GM08714 (cell line): Measurements from ENCODE around the gene DDX51.

ENCODE experiments used
- H3K4me3 ChIP-seq: fragments of 200-500 bp; sonication (Bioruptor generic); 2 replicates; pipeline ENCODE4 v1.5.1; 2014; ENCODE audit warnings: mild to moderate bottlenecking, low read length, inconsistent platforms
- ZNF274 ChIP-seq: IDR thresholded peaks from 2 replicates; pipeline ENCODE4 v1.6.1; 2012; ENCODE audit warnings: mild to moderate bottlenecking, low read depth, low read length

Gene DDX51

DNA sequence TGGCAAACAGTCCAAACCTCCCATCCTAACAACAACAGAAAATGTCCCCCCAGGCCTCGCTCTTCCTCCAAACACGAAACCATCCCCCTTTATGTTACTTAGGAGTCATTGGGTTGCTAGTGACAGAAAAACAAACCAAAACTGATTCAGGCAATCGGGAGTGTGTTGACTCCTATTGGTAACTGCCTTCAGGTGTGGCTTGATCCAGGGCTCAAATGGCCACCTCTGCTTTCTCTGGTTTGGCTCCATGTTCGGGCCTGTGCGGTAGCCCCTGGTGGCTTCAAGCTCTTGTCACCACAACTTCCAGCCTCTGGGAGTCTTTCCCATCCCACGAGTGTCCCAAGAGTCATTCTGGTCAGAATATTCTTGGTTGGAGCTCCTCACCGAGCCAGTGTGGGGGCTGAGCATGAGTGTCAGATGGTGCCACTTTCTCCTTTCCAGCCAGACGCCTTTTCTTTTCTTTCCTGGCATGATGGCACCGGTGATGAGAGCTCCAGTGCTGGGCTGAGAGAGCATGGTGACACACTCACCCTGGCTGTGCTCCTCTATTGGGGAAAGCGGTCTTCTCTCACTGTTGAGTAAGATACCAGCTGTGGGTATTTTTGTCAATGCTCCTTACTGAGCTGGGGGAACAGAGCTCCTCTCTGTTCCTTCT is 38.7 kb upstream of the DDX51 start:
- no peak overlapping the region for H3K4me3 ChIP-seq
- TF ChIP-seq ZNF274 = no peak

DNA sequence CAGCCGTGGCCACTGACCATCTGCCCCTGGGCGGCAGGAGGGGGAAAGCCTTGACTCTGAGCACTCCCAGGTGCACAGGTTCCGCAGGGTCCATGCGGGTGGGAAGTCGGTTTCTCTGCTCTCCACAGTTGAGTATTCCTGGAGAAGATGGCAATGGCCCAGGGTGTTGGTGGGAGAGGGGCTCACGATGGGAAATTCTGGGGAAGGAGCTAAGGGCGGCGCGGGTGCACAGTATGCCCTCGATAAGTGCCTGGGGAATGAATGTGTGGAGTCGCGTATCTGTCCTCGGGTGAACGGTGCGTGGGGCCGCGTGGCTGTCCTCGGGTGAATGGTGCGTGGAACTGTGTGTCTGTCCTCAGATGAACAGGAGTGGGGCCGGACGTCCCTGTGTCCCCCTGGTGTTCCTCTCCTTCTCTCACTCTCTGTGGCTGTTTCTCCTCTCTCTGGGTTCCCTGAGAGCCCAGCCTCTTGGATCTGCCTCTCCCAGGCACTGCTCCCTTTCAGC is 38.1 kb upstream of the DDX51 start:
- H3K4me3 ChIP-seq = no peak overlapping the region
- TF ChIP-seq ZNF274 = no peak

DNA sequence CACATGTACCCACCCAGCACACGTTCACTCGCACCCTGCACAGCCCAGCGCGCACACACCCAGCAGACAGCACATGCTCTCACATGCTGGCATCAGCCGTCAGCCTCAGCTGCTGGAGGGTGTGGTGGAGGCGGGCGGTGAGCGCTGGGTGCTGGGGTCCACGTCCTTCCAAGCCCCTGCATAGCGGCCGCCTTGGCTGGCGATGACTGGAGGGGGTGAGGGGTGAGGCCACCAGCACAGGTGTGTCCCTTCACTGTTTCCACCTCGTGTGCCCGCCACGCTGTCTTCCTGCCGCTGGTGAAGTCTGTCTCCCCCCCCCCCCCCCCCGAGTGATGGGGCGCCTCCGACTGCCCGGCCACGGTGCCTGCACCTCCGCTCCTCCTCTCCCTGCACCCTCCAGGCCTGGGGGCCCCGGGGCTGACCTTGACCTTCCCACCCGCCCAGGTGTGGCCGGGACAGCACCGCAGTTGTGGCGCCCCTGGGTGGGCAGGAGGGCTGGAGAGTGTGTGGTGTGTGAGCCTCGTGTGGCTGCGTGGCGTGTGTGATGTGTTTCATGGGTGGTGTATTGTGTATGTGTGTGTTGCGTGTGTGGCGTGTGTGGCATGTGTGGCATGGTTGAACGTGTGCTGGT is 37.6 kb upstream of the DDX51 start:
- no peak overlapping the region for H3K4me3 ChIP-seq
- TF ChIP-seq ZNF274 = no peak

DNA sequence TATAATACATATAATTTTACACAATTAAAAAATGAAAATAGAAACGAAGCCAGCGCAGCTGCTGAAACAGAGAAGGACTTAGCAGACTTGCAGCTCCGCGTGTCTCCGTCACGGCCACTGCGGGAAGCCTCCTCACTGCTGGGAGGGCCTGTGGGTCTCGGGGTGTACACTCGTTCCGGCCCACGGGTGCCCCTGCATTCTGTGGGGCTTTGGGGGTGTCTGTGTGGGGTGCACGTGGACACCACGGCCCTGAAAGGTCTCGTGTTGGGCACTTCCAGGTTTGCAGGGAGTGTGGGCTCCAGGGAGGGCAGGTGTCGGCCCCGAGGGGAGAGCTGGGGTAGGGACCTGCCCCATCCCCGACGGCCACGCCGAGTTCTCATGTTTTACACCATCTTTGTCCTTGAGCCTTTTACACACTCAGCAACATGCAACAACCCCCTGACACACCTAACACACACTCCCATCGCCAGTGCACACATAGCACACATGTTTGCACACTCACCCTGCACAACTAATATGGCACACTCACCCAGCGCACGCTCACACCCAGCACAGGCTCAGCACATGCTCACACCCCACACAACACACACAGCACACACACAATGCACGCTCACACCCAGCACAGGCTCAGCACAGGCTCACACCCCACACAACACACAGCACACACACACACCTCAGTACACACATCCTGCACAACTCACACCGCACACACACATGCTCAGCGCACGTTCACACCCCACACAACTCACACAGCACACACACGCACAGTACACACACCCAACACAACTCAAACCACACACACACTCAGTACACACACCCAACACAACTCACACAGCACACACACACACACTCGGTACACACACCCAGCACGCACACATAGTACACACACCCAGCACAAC is 36.8 kb upstream of the DDX51 start:
- H3K4me3 ChIP-seq = no peak overlapping the region
- TF ChIP-seq ZNF274 = no peak

DNA sequence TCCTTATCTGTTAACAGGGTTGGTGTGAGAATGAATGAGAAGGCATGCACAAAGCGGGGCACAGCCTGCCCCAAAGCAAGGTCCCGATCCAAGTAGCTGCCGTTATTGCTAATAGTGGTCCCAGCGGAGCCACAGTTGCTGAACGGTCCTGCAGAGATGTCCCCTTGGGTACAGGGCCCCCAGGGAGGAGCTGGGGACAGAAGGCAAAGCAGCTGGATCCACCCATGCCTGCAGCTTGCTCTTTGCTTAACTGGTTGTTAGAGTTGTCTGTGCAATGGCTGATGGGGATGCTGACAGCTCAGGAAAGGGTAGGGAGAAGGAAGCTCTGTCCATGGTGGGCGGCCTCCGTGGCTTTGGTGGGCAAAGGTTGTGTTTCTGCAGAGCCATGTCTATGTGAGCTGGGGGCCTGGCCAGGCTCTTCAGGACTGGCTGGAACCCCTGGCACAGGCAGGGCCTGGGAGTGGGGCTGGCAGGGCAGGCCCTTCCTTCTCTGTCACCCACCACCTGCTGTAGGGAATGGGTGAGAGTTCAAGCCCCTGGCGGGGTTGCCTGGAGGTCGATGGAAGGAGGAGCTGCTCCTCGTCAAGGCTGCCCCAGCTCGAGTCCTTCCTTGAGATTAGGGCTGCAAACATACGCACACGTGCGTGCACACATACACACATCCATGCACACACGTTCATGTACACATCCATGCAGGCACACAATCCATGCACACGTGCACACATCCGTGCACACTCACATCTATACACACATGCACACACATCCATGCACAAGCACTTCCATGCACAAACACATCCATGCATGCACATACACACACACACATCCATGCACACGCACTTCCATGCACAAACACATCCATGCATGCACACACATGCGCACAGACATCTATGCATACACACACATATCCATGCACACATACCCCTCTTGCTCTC is 35.6 kb upstream of the DDX51 start:
- TF ChIP-seq ZNF274 = no peak
- H3K4me3 ChIP-seq = no peak overlapping the region

DNA sequence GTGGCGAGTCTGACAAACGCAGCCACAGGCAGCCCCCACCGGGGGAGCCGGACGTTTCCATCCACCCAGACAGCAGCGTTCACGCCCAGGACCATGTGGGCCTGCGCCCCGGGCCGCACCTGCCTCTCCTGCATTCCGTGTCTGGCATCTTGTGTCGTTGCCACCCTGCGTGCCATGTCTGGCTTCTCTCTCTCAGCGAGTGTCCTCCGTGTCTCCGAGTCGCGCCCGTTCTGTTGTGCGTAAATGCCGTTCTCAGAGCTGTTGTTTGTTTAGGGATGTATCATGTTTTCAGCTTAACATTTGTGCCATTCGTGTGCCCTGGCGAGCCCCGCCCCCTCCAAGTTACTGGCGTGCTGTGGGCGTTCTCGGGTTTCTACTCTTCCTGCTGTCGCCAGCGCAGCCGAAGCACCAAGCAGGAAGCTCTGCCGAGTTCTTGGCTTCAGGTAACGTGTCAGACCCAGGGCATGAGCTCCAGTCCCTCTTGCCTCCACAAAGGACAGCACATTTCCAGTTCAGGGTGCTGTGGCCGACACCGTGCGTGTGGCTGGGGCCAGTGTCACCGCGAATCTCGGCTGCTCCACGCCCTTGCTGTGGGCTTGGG is 34.8 kb upstream of the DDX51 start:
- H3K4me3 ChIP-seq = no peak overlapping the region
- no peak for TF ChIP-seq ZNF274

DNA sequence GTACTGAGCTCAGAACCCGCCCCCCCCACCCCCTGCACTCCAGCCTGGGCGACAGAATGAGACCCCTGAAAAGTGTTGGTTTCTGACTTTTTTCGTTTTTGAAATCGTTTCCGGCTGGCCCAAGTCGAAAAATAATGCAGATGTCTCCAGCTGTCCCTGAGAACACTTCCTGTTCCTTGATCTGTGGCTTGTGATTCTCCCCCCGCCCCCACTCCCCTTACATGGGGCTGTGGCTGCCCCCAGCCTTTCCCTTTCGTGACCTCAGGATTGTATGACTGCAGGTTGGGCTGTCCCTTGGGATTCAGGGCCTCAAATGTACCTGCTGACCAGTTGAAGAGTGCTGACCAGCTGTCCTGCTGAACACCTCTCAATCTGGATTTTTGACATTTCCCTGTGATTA is 34.2 kb upstream of the DDX51 start:
- H3K4me3 ChIP-seq = no peak overlapping the region
- TF ChIP-seq ZNF274 = no peak

DNA sequence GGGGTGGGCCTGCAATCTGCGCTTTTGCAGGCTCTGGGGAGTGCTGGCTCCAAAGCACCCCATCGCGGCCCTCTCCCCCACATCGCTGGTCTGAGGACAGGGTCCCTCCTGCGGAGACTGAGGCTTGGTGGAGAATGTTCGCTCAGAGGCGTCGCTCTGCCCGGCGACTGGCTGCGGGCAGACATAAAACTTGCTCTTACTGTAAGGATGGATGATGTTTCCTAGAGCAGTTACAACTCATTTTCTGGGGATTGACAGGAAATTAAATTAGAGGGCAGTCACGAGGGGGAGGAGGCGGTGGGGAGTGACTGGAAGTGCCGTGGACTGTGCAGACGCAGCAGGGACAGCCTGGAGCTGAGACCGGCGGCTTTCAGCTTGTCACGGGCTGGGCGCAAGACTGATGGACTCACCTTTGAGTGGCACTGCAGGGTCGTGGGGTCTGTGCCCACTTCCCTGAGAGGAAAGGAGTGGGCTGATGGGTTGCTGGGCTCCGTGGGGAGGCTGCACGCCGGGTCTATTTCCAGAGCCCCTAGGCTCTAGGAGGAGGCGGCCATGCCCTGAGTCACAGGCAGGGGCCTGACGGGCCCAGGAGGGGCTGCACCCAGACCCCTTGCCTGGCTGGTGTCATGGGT is 32.9 kb upstream of the DDX51 start:
- no peak for TF ChIP-seq ZNF274
- no peak overlapping the region for H3K4me3 ChIP-seq

DNA sequence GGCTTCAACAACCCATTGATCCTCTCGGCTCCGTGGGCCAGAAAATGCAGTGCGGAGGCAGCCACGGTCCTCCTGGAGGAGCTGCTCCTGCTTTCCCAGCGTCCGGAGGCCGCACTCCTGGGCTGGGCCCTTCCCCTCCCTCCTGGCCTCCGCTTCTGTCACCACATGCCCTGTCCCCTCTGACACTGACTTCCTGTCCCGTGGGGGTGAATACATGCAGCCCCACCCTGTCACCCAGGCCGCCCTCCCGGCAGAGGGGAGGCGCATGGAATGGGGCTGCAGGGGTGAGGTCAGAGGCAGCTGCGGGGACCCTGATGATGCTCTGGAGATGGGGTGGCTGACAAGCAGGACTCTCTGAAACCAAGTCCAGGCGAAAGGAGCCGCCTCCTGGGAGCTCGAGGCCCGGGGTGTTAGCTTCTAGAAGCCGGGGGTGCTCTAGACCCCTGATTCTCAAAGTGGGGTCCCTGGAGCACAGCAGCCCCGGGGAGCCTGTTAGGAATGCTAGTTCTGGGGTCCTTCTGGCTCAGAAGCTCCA is 32.3 kb upstream of the DDX51 start:
- TF ChIP-seq ZNF274 = no peak
- no peak overlapping the region for H3K4me3 ChIP-seq

DNA sequence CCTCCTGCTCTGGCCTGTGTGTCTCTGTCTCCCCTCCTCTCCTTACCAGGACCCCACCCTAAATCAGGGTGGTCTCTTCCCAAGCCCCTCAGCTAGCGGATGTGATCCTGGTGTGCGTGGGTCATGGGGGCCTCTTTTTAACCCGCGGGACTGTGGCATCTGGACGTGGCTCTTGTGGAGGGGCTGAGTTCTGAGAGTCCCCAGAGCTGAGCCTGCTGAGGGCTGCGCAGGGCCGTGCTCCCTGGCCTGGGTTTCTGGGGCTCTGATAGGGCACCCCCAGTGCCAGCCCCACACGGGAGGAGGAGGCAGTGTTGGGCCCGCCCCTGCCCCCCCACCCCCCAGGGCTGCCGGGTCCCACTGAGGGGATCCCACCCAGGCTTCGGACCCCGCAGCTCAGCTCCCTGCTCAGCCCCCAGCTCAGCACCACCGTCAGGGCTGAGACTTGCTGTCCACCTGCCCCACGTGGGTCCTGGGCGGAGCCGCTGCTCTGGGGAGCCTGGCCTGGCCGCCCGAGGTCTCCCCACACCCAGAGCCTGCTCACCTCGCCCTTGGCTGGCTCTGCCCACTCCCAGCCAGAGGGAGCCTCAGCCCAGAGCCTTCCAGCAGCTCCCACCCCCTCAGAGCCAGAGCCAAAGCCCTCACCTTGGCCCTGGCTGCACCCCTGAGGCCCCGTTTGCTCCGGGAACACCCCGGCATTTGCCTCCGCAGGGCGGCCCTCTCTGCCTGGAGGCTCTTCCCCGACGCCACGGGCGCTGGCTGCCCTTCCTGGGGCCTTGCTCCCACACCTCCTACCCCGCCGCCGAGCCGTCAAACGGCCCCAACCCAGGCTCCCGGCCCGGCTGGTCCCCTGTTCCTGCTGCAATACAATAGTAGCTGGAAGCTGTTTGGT is 31.6 kb upstream of the DDX51 start:
- no peak for TF ChIP-seq ZNF274
- H3K4me3 ChIP-seq = no peak overlapping the region

DNA sequence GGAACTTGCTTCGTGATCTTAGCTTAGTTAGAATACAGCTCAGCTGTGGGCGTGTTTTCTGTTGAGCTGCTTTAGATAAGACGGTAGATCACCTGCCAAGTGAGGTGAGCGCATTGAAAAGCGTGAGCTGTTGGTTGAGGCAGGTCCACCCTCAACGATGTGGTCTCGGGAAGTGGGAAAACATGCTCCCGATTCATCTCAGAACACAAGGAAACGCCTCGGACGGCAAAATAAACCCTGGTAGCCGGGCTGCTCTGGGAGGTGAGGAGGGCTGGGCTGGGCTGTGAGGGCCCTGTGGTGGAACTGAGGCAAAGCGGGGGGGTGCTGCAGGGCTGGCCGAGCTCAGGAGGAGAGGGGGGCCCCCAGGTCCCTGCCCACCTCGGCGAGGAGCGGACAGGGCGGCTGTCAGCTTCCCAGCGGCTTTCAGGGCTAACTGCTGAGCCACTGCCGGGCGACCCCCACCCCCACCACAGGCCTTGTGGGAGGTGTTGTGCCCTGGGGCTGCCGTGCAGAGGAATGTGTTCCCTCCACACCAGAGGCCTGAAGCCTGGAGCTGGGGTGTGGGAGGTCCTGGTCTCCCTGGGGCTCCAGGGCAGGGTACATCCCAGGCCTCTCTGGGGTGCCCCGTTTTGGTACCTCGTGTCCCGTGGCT is 30.8 kb upstream of the DDX51 start:
- no peak overlapping the region for H3K4me3 ChIP-seq
- TF ChIP-seq ZNF274 = no peak
